ENCODE data around the gene TNFRSF12A. TPM values are rescaled to one million over a fixed set of nuclear protein-coding genes. Genes with fewer than 3 reads are reported as not detected.
A peak's percentile ranks its signal among the peaks of the same experiment; 100 is the strongest.

Gene TNFRSF12A
- polyA plus RNA-seq, 1 donor (not counting 4 experiments of a cell fraction or from before 2014, with no cell fraction given): 147 TPM

GRCh38 chr16:3046641-3047386 is 26.6 kb downstream of the TNFRSF12A start:
- Histone ChIP-seq H3K27me3 (ENCODE audit: control insufficient read depth, extremely low read depth, insufficient read depth, low read length) (peaks cover 46% of the 10 kb centered on the region), H3K9me1 (ENCODE audit: control insufficient read depth, extremely low read depth, insufficient read depth, low read length) (no peaks in the 10 kb centered on the region), H3K27ac (ENCODE audit: control insufficient read depth, insufficient read depth, low read length) (no peak overlapping the region), H2AFZ (ENCODE audit: control insufficient read depth, low read length) (no peak overlapping the region), H3K9me3 (ENCODE audit: control insufficient read depth, low read depth, low read length) (no peaks in the 10 kb centered on the region), H3K79me2 (ENCODE audit: control insufficient read depth, insufficient read depth, low read length) (no peaks in the 10 kb centered on the region), H3K4me1 (ENCODE audit: control insufficient read depth, extremely low read depth, insufficient read depth, low read length) (no peaks in the 10 kb centered on the region), H3K4me2 (ENCODE audit: control insufficient read depth, extremely low read depth, insufficient read depth, low read depth, low read length) (peak overlapping the region; percentile 84), H4K20me1 (ENCODE audit: control insufficient read depth, extremely low read depth, insufficient read depth, low read length) (no peaks in the 10 kb centered on the region), H3K36me3 (ENCODE audit: control insufficient read depth in 2 of 2, extremely low read depth in 1 of 2, insufficient read depth in 2 of 2, low read length in 2 of 2) (no peaks in the 10 kb centered on the region), H3K4me3 (ENCODE audit: control insufficient read depth in 2 of 3, extremely low read depth in 1 of 3, insufficient read depth in 2 of 3, low read depth in 1 of 3, low read length in 3 of 3) (peak overlapping the region; percentile 43 to 67 (median 57)), H3K9ac (ENCODE audit: control insufficient read depth, extremely low read depth, insufficient read depth, low read length) (no peak overlapping the region)
- dilution Hi-C loops (cut with MboI; ENCODE audit: extremely low pct_ligation_motif_present, low sequenced_read_pairs): no loop called here
- DNase-seq (ENCODE audit: low read depth, low spot score): no peak
- TF ChIP-seq, protein P1, sequence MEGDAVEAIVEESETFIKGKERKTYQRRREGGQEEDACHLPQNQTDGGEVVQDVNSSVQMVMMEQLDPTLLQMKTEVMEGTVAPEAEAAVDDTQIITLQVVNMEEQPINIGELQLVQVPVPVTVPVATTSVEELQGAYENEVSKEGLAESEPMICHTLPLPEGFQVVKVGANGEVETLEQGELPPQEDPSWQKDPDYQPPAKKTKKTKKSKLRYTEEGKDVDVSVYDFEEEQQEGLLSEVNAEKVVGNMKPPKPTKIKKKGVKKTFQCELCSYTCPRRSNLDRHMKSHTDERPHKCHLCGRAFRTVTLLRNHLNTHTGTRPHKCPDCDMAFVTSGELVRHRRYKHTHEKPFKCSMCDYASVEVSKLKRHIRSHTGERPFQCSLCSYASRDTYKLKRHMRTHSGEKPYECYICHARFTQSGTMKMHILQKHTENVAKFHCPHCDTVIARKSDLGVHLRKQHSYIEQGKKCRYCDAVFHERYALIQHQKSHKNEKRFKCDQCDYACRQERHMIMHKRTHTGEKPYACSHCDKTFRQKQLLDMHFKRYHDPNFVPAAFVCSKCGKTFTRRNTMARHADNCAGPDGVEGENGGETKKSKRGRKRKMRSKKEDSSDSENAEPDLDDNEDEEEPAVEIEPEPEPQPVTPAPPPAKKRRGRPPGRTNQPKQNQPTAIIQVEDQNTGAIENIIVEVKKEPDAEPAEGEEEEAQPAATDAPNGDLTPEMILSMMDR (optimal IDR thresholded peaks at IDR 0.05 in 1 of 3, IDR thresholded peaks at IDR 0.05 in 1 of 3, conservative IDR thresholded peaks at IDR 0.05 in 1 of 3; ENCODE audit: extremely low read depth in 1 of 3, insufficient read depth in 2 of 3, low read length in 3 of 3): no peak
- peak; percentile 88 for TF ChIP-seq EZH2 (IDR thresholded peaks at IDR 0.05; ENCODE audit: low read length)
- FAIRE-seq: no peak

- Histone ChIP-seq H3K9me3 (ENCODE audit: control insufficient read depth, low read depth, low read length) (no peaks in the 10 kb centered on the region), H3K4me1 (ENCODE audit: control insufficient read depth, extremely low read depth, insufficient read depth, low read length) (no peaks in the 10 kb centered on the region), H3K79me2 (ENCODE audit: control insufficient read depth, insufficient read depth, low read length) (no peaks in the 10 kb centered on the region), H3K4me2 (ENCODE audit: control insufficient read depth, extremely low read depth, insufficient read depth, low read depth, low read length) (no peak overlapping the region), H4K20me1 (ENCODE audit: control insufficient read depth, extremely low read depth, insufficient read depth, low read length) (no peaks in the 10 kb centered on the region), H2AFZ (ENCODE audit: control insufficient read depth, low read length) (no peak overlapping the region), H3K9ac (ENCODE audit: control insufficient read depth, extremely low read depth, insufficient read depth, low read length) (no peak overlapping the region), H3K4me3 (ENCODE audit: control insufficient read depth in 2 of 3, extremely low read depth in 1 of 3, insufficient read depth in 2 of 3, low read depth in 1 of 3, low read length in 3 of 3) (no peak overlapping the region), H3K36me3 (ENCODE audit: control insufficient read depth in 2 of 2, extremely low read depth in 1 of 2, insufficient read depth in 2 of 2, low read length in 2 of 2) (no peaks in the 10 kb centered on the region), H3K27me3 (ENCODE audit: control insufficient read depth, extremely low read depth, insufficient read depth, low read length) (peaks cover 46% of the 10 kb centered on the region), H3K27ac (ENCODE audit: control insufficient read depth, insufficient read depth, low read length) (no peak overlapping the region), H3K9me1 (ENCODE audit: control insufficient read depth, extremely low read depth, insufficient read depth, low read length) (no peaks in the 10 kb centered on the region)
- TF ChIP-seq, protein P1 (optimal IDR thresholded peaks at IDR 0.05 in 1 of 3, IDR thresholded peaks at IDR 0.05 in 1 of 3, conservative IDR thresholded peaks at IDR 0.05 in 1 of 3; ENCODE audit: extremely low read depth in 1 of 3, insufficient read depth in 2 of 3, low read length in 3 of 3): no peak
- TF ChIP-seq EZH2 (IDR thresholded peaks at IDR 0.05; ENCODE audit: low read length): no peak
- dilution Hi-C loops (cut with MboI; ENCODE audit: extremely low pct_ligation_motif_present, low sequenced_read_pairs): no loop called here
- FAIRE-seq (no peak), DNase-seq (ENCODE audit: low read depth, low spot score) (no peak)
Measured at GRCh38 chr16:3047387-3047720, 27.2 kb downstream of the TNFRSF12A start.
